ENCODE data around the gene PRSS33. TPM values are rescaled to one million over a fixed set of nuclear protein-coding genes. Genes with fewer than 3 reads are reported as not detected.

PRSS33 gene
- total RNA-seq, 1 donor from 2014 or later, result not detected

DNA sequence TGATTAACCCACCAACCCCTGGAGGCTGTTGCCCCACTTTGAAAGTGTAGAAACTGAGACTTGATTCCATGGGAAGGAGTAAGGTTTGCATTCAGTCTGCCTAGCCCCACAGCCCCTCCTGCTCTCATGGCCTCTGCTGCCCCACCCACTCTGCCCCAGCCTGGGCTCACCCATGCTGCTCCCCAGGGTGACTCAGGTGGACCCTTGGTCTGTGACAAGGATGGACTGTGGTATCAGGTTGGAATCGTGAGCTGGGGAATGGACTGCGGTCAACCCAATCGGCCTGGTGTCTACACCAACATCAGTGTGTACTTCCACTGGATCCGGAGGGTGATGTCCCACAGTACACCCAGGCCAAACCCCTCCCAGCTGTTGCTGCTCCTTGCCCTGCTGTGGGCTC lies 17.4 kb upstream of the PRSS33 start:
- no peak overlapping the region for H3K27ac Mint-ChIP-seq
- peaks cover 12% of the 10 kb centered on the region for H3K9me3 Mint-ChIP-seq
- intact Hi-C loops (cut with micrococcal nuclease), result no loop called here
- no peaks in the 10 kb centered on the region for H3K4me1 Mint-ChIP-seq (ENCODE audit: low read depth)
- no peaks in the 10 kb centered on the region for H3K36me3 Mint-ChIP-seq (ENCODE audit: low read depth)
- peaks cover 17% of the 10 kb centered on the region for H3K27me3 Mint-ChIP-seq (ENCODE audit: low read depth)
- no peak for DNase-seq (ENCODE audit: low spot score)
- no peak overlapping the region for H3K4me3 Mint-ChIP-seq (ENCODE audit: low read depth)

GRCh38 chr16:2803545-2804195 lies 16.3 kb upstream of the PRSS33 start:
- peaks cover 8% of the 10 kb centered on the region for H3K27me3 Mint-ChIP-seq (ENCODE audit: low read depth)
- intact Hi-C loops (cut with micrococcal nuclease), result no loop called here

DNA sequence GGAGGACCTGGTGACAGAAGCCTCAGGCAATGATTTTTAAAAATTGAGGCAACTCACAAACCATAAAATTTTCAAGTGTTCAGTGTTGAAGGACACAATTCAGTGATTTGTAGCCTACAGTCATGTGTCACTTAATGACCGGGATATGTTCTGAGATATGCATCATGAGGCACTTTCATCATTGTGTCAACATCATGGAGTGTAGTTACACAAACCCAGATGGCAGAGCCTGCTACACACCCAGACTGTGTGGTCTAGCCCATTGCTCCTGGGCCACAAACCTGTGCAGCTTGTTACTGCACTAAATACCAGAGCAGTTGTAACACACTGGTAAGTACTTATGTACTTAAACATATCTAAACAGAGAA lies 12.5 kb upstream of the PRSS33 start:
- H3K9me3 Mint-ChIP-seq, result peaks cover 12% of the 10 kb centered on the region
- intact Hi-C loops (cut with micrococcal nuclease), result no loop called here
- DNase-seq (ENCODE audit: low spot score), result no peak
- no peak overlapping the region for H3K27ac Mint-ChIP-seq
- H3K36me3 Mint-ChIP-seq (ENCODE audit: low read depth), result no peaks in the 10 kb centered on the region
- H3K4me1 Mint-ChIP-seq (ENCODE audit: low read depth), result no peaks in the 10 kb centered on the region
- peaks cover 1% of the 10 kb centered on the region for H3K27me3 Mint-ChIP-seq (ENCODE audit: low read depth)
- no peak overlapping the region for H3K4me3 Mint-ChIP-seq (ENCODE audit: low read depth)

More at GRCh38 chr16:2803545-2804195, 16.3 kb upstream of the PRSS33 start:
- Mint-ChIP-seq H3K36me3 (ENCODE audit: low read depth) (no peaks in the 10 kb centered on the region), H3K9me3 (peaks cover 12% of the 10 kb centered on the region), H3K4me1 (ENCODE audit: low read depth) (no peaks in the 10 kb centered on the region), H3K27ac (no peak overlapping the region), H3K4me3 (ENCODE audit: low read depth) (no peak overlapping the region)
- no peak for DNase-seq (ENCODE audit: low spot score)

DNA sequence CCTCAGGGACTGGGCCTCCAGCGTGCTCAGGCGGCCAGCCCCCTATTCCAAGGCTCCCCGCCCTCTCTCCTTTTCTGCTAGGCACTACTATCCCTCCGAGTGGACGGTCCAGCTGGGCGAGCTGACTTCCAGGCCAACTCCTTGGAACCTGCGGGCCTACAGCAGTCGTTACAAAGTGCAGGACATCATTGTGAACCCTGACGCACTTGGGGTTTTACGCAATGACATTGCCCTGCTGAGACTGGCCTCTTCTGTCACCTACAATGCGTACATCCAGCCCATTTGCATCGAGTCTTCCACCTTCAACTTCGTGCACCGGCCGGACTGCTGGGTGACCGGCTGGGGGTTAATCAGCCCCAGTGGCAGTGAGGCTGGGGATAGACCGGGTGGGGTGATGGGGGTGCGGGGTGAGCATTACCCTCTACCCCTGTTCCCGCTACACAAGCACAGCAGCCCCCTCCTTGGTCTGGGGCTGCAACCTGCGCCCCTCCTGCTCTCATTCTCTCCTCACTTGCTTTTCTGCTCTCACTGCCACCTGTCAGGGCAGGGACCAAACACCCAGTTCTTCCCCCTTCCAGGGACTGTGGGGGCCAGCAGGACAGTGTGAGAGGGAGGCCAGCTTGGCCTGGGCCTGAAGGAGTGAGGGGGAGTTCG lies 12.0 kb upstream of the PRSS33 start:
- H3K4me3 Mint-ChIP-seq (ENCODE audit: low read depth), result no peak overlapping the region
- no peak for DNase-seq (ENCODE audit: low spot score)
- H3K27me3 Mint-ChIP-seq (ENCODE audit: low read depth), result peaks cover 1% of the 10 kb centered on the region
- H3K36me3 Mint-ChIP-seq (ENCODE audit: low read depth), result no peaks in the 10 kb centered on the region
- H3K27ac Mint-ChIP-seq, result no peak overlapping the region
- no peaks in the 10 kb centered on the region for H3K4me1 Mint-ChIP-seq (ENCODE audit: low read depth)
- H3K9me3 Mint-ChIP-seq, result peaks cover 8% of the 10 kb centered on the region
- intact Hi-C loops (cut with micrococcal nuclease), result no loop called here

GRCh38 chr16:2798723-2799204 lies 11.4 kb upstream of the PRSS33 start:
- no peaks in the 10 kb centered on the region for H3K36me3 Mint-ChIP-seq (ENCODE audit: low read depth)
- H3K27ac Mint-ChIP-seq, result no peak overlapping the region
- no peak for DNase-seq (ENCODE audit: low spot score)
- no peak overlapping the region for H3K4me3 Mint-ChIP-seq (ENCODE audit: low read depth)
- H3K27me3 Mint-ChIP-seq (ENCODE audit: low read depth), result peaks cover under 1% of the 10 kb centered on the region
- H3K9me3 Mint-ChIP-seq, result peaks cover 2% of the 10 kb centered on the region
- H3K4me1 Mint-ChIP-seq (ENCODE audit: low read depth), result no peaks in the 10 kb centered on the region
- intact Hi-C loops (cut with micrococcal nuclease), result no loop called here

- H3K27ac Mint-ChIP-seq, result no peak overlapping the region
- no peaks in the 10 kb centered on the region for H3K9me3 Mint-ChIP-seq
- H3K36me3 Mint-ChIP-seq (ENCODE audit: low read depth), result no peaks in the 10 kb centered on the region
- H3K27me3 Mint-ChIP-seq (ENCODE audit: low read depth), result peaks cover 4% of the 10 kb centered on the region
- intact Hi-C loops (cut with micrococcal nuclease), result no loop called here
- H3K4me3 Mint-ChIP-seq (ENCODE audit: low read depth), result no peak overlapping the region
- H3K4me1 Mint-ChIP-seq (ENCODE audit: low read depth), result no peaks in the 10 kb centered on the region
- DNase-seq (ENCODE audit: low spot score), result no peak
These were observed 8.2 kb upstream of the PRSS33 start for GRCh38 chr16:2795395-2796143.

DNA sequence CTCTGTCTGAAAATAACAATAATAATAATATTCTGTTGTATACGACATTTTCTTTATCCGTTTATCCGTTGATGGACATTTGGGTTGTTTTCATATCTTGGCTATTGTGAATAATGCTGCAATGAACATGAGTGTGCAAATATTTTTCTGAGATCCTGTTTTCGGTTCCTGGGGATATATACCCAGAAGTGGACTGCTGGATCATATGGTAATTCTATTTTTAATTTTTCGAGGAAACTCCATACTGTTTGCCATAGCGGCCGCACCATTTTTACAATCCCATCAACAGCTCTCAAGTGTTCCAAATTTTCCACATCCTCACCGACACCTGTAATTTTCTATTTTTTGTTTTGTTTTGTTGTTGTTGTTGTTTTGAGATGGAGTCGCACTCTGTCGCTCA lies 5.6 kb upstream of the PRSS33 start:
- Mint-ChIP-seq H3K36me3 (ENCODE audit: low read depth) (no peaks in the 10 kb centered on the region), H3K4me3 (ENCODE audit: low read depth) (no peak overlapping the region), H3K27me3 (ENCODE audit: low read depth) (peaks cover 9% of the 10 kb centered on the region), H3K9me3 (no peaks in the 10 kb centered on the region), H3K27ac (no peak overlapping the region), H3K4me1 (ENCODE audit: low read depth) (no peaks in the 10 kb centered on the region)
- intact Hi-C loops (cut with micrococcal nuclease), result no loop called here
- no peak for DNase-seq (ENCODE audit: low spot score)

DNA sequence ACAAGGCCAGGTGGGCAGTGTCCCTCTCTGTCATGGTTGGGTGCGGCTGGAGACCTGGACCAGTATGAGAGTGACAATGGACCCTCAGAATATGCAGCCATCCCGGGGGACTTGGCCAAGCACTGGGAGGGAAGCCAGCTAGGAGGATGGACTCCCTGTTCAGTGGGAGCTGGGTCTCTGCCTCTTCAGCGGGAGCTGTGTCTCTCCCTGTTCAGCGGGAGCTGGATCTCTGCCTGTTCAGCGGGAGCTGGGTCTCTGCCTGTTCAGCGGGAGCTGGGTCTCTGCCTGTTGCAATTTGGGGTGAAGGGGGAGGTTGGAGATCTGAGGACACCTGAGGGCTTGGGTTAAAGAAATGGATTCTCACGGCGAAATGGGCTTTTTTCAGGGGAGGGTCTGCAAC lies 3.8 kb upstream of the PRSS33 start:
- intact Hi-C loops (cut with micrococcal nuclease), result no loop called here

GRCh38 chr16:2790631-2791030 lies 3.3 kb upstream of the PRSS33 start:
- H3K27ac Mint-ChIP-seq, result no peak overlapping the region
- H3K4me3 Mint-ChIP-seq (ENCODE audit: low read depth), result no peak overlapping the region
- no peak for DNase-seq (ENCODE audit: low spot score)
- no peaks in the 10 kb centered on the region for H3K36me3 Mint-ChIP-seq (ENCODE audit: low read depth)
- no peaks in the 10 kb centered on the region for H3K4me1 Mint-ChIP-seq (ENCODE audit: low read depth)
- H3K9me3 Mint-ChIP-seq, result no peaks in the 10 kb centered on the region
- intact Hi-C loops (cut with micrococcal nuclease), result no loop called here
- peaks cover 19% of the 10 kb centered on the region for H3K27me3 Mint-ChIP-seq (ENCODE audit: low read depth)

More for the DNA sequence above, 3.8 kb upstream of the PRSS33 start:
- Mint-ChIP-seq H3K9me3 (no peaks in the 10 kb centered on the region), H3K36me3 (ENCODE audit: low read depth) (no peaks in the 10 kb centered on the region), H3K27ac (no peak overlapping the region), H3K4me3 (ENCODE audit: low read depth) (no peak overlapping the region), H3K27me3 (ENCODE audit: low read depth) (peaks cover 16% of the 10 kb centered on the region), H3K4me1 (ENCODE audit: low read depth) (no peaks in the 10 kb centered on the region)
- no peak for DNase-seq (ENCODE audit: low spot score)

DNA sequence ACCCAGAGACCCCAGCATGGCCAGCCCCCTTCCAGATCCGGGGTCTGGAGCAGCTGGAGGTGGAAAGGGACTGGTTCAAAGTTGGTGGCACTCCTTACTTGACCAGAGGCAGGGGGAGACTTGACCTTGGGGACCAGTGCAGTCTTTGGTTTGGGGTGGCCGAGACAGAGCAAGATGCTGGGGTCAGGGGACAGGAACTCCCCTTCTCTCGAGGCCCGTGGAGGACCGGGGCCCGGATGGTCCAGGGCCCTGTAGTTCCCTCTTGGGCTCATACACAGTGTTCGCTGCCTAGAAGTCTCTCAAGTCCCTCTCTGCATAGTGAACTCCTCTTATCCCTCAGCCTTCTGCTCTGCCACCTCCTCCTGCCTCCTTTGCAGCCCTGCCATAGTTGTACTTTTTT lies 601 bp upstream of the PRSS33 start:
- H3K9me3 Mint-ChIP-seq, result no peaks in the 10 kb centered on the region
- peaks cover 25% of the 10 kb centered on the region for H3K27me3 Mint-ChIP-seq (ENCODE audit: low read depth)
- intact Hi-C loops (cut with micrococcal nuclease), result no loop called here
- H3K4me3 Mint-ChIP-seq (ENCODE audit: low read depth), result no peak overlapping the region
- no peaks in the 10 kb centered on the region for H3K36me3 Mint-ChIP-seq (ENCODE audit: low read depth)
- DNase-seq (ENCODE audit: low spot score), result no peak
- H3K27ac Mint-ChIP-seq, result no peak overlapping the region
- H3K4me1 Mint-ChIP-seq (ENCODE audit: low read depth), result peaks cover 2% of the 10 kb centered on the region

- Mint-ChIP-seq H3K4me1 (ENCODE audit: low read depth) (peaks cover 2% of the 10 kb centered on the region), H3K9me3 (no peaks in the 10 kb centered on the region), H3K27ac (no peak overlapping the region), H3K27me3 (ENCODE audit: low read depth) (peaks cover 25% of the 10 kb centered on the region), H3K4me3 (ENCODE audit: low read depth) (no peak overlapping the region), H3K36me3 (ENCODE audit: low read depth) (no peaks in the 10 kb centered on the region)
- intact Hi-C loops (cut with micrococcal nuclease), result no loop called here
- DNase-seq (ENCODE audit: low spot score), result no peak
These were observed 571 bp downstream of the PRSS33 start for GRCh38 chr16:2786826-2787151.

- Mint-ChIP-seq H3K4me1 (ENCODE audit: low read depth) (peaks cover 2% of the 10 kb centered on the region), H3K36me3 (ENCODE audit: low read depth) (no peaks in the 10 kb centered on the region), H3K4me3 (ENCODE audit: low read depth) (no peak overlapping the region), H3K27ac (no peak overlapping the region), H3K27me3 (ENCODE audit: low read depth) (peaks cover 22% of the 10 kb centered on the region), H3K9me3 (no peaks in the 10 kb centered on the region)
- no peak for DNase-seq (ENCODE audit: low spot score)
- intact Hi-C loops (cut with micrococcal nuclease), result no loop called here
These were observed 1.1 kb downstream of the PRSS33 start for GRCh38 chr16:2786061-2786825.

Data from activated T-helper 2 cell treated with anti-CD3 and anti-CD28 coated beads, Interferon-gamma antibody, Interleukin-2, Interleukin-4, amounts not matched to agents 10 μg/mL and 5 μg/mL and 100 μg/mL, durations not matched to agents 14 hours and 24 hours and 36 hours (primary cell).